CD4-positive, alpha-beta T cell treated with Interleukin-4 for 4 hours (primary cell): Measurements from ENCODE around the gene CPN1.
"Not testable (repeated sequence)": the region's sequence is repeated elsewhere in the genome, so short reads cannot be mapped to it uniquely, and the experiment has no call there.

ENCODE experiments used
- DNase-seq: peaks from one replicate; pipeline ENCODE4 v3.0.0-alpha.2; 2020

Gene CPN1

GRCh38 chr10:100020886-100021253 is 60.8 kb downstream of the CPN1 start:
- no peak for DNase-seq

GRCh38 chr10:100020142-100020885 is 61.4 kb downstream of the CPN1 start:
- no peak for DNase-seq

GRCh38 chr10:100019787-100020141 is 61.9 kb downstream of the CPN1 start:
- DNase-seq: no peak

- DNase-seq: no peak
Observed at GRCh38 chr10:100014071-100014762, 67.5 kb downstream of the CPN1 start.

GRCh38 chr10:100013621-100014020 is 68.0 kb downstream of the CPN1 start:
- no peak for DNase-seq

GRCh38 chr10:100011906-100012305 is 69.8 kb downstream of the CPN1 start:
- DNase-seq: not testable (repeated sequence)

GRCh38 chr10:100009793-100010676 is 71.6 kb downstream of the CPN1 start, which contains the start of gene DNMBP:
TSS of gene DNMBP (minus strand) at chr10:100009947. CDS start at chr10:99972124, 37,823 bp downstream.
- DNase-seq: peak; percentile 75

GRCh38 chr10:100009283-100009792 is 72.3 kb downstream of the CPN1 start:
- DNase-seq: no peak

- DNase-seq: no peak
Observed at GRCh38 chr10:100008708-100009282, 72.9 kb downstream of the CPN1 start.

GRCh38 chr10:100008142-100008522 is 73.5 kb downstream of the CPN1 start:
- no peak for DNase-seq

GRCh38 chr10:100007231-100008141 is 74.2 kb downstream of the CPN1 start:
- DNase-seq: no peak

GRCh38 chr10:100006243-100006886 is 75.3 kb downstream of the CPN1 start:
- DNase-seq: peak; percentile 24

- no peak for DNase-seq
Observed at GRCh38 chr10:100004805-100005510, 76.7 kb downstream of the CPN1 start.

- DNase-seq: no peak
Observed at GRCh38 chr10:100000109-100000644, 81.5 kb downstream of the CPN1 start.

GRCh38 chr10:99999319-100000108 is 82.2 kb downstream of the CPN1 start:
- DNase-seq: no peak

GRCh38 chr10:99998889-99999288 is 82.8 kb downstream of the CPN1 start:
- no peak for DNase-seq

- no peak for DNase-seq
Observed at GRCh38 chr10:99996671-99997648, 84.7 kb downstream of the CPN1 start.

- DNase-seq: no peak
Observed at GRCh38 chr10:99995713-99996112, 86.0 kb downstream of the CPN1 start.
